Activated naive CD8-positive, alpha-beta T cell treated with anti-CD3 and anti-CD28 coated beads, Interleukin-2, amount 50 U/mL, for 24 hours (primary cell): Measurements from ENCODE around the gene PCDH10.

Source experiments
- ATAC-seq: fragments of 150-1000 bp; cut with Tn5 transposase; one replicate; pipeline ENCODE4 v1.10.0; 2021
- DNase-seq: peaks from one replicate; pipeline ENCODE4 v3.0.0; 2021
- H3K27ac Mint-ChIP-seq: one replicate; pipeline ENCODE4 v1.8.0; 2021; ENCODE audit warnings: mild to moderate bottlenecking, mixed read lengths
- H3K27me3 Mint-ChIP-seq: one replicate; pipeline ENCODE4 v1.8.0; 2021; ENCODE audit warnings: mixed read lengths
- H3K36me3 Mint-ChIP-seq: one replicate; pipeline ENCODE4 v1.8.0; 2021; ENCODE audit warnings: low read depth, mixed read lengths
- H3K4me1 Mint-ChIP-seq: one replicate; pipeline ENCODE4 v1.8.0; 2021; ENCODE audit warnings: mixed read lengths
- H3K4me3 Mint-ChIP-seq: one replicate; pipeline ENCODE4 v1.8.0; 2021; ENCODE audit warnings: mild to moderate bottlenecking, moderate library complexity, mixed read lengths
- H3K9me3 Mint-ChIP-seq: one replicate; pipeline ENCODE4 v1.8.0; 2021; ENCODE audit warnings: mixed read lengths

The PCDH10 gene

DNA sequence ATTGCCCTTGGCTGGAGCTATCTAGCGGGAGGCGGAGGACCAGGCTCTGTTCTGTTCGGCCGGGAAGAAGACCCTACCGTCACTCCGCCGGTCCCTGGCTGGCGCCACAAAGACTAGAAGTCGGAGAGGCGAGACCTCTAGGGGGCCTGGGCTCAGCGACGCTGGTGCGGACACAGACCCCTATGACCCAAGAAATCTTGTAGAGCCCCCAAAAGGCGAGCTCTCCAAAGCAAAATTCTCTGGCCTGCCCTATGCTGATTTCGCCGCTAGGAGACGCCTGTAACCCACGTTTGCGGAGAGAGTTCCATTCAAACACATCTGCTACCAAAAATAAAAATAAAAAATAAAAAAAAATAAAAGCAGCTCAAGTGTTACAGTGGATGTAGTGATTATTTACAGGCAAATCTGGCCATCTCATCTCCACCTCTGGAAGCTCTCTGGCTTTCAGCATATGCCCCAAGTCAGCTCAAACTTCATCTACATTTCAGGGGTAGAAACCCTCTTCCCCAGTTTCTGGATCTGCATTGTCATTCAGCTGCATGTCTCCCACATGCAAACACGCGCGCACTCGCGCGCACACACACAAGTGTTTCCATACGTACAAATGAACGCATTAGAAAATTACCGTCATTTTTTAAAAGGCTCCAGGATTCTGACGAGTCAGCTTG is 2.4 kb upstream of the PCDH10 start:
- Mint-ChIP-seq H3K27me3 (peaks cover 71% of the 10 kb centered on the region), H3K4me1 (peaks cover 22% of the 10 kb centered on the region), H3K9me3 (no peaks in the 10 kb centered on the region), H3K36me3 (peaks cover 8% of the 10 kb centered on the region), H3K27ac (no peak overlapping the region), H3K4me3 (no peak overlapping the region)
- no peak for ATAC-seq
- DNase-seq = peak; percentile 28

DNA sequence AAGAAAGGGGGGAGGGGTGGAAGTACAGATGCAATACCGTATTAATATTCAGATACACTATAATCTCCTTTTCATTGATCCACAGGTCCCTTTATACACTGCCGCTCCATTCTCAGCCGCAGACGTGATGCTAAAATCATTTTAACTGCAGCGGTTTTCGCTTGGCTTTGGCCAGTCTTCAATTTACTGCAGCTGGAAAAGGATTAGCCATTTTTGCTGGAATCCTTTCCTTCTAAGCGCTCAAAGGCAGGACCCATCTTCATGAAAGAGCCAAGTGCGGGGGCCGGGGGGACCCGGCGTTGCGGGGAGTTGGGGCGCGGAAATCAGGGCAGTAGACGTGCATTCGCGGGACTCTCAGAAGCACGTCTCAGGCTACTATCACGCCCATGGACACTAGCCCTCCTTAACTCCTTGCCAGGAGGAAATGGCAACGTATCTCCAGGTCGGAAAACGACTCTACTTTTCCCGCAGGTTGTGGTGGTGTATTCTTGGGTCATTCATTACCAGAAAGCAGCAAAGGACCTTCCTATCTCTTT is 1.7 kb upstream of the PCDH10 start:
- H3K4me1 Mint-ChIP-seq = peaks cover 22% of the 10 kb centered on the region
- DNase-seq = no peak
- no peak overlapping the region for H3K4me3 Mint-ChIP-seq
- H3K36me3 Mint-ChIP-seq = peaks cover 8% of the 10 kb centered on the region
- ATAC-seq = no peak
- H3K27ac Mint-ChIP-seq = no peak overlapping the region
- H3K9me3 Mint-ChIP-seq = no peaks in the 10 kb centered on the region
- H3K27me3 Mint-ChIP-seq = peaks cover 73% of the 10 kb centered on the region

DNA sequence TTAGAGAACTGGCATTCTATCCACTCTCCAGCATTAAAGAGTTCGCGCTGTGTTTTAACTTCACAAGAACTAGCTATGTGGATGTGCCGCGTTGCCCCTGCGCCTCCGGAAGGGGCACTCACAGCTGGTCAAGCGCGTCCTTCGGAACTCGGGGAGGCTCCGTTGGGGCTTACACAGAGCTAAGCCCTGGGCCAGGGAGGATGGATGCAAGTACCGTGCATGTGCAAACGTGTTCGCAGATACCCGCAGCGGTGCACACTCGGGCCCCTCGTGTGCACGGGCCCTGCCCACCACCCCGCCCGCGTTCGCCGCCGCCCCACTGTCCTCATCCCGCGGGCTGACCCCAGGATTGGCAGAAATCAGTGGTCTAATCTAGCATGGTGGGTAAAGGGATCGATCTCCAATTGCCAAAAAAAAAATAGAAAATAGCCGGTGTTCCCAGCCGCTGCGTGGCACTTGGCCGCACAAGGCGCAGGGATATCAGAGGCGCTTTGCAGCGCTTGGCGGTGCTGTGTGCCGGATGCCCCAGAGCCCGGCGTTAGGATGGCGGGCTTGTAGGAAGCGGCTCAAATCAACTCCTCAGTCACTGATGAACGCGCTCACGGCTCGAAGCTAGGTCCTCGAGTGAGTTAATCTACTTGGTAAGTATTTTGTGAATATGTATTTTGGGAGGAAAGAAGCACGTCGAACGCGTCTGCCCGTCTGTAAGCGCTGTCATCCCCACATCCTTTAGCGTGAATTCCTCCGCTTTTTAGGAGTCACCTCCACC is 989 bp upstream of the PCDH10 start:
- H3K36me3 Mint-ChIP-seq = peaks cover 8% of the 10 kb centered on the region
- ATAC-seq = no peak
- no peaks in the 10 kb centered on the region for H3K9me3 Mint-ChIP-seq
- H3K27me3 Mint-ChIP-seq = peaks cover 80% of the 10 kb centered on the region
- peak overlapping the region; percentile 67 for H3K4me3 Mint-ChIP-seq
- peaks cover 27% of the 10 kb centered on the region for H3K4me1 Mint-ChIP-seq
- H3K27ac Mint-ChIP-seq = peak overlapping the region; percentile 22
- no peak for DNase-seq

DNA sequence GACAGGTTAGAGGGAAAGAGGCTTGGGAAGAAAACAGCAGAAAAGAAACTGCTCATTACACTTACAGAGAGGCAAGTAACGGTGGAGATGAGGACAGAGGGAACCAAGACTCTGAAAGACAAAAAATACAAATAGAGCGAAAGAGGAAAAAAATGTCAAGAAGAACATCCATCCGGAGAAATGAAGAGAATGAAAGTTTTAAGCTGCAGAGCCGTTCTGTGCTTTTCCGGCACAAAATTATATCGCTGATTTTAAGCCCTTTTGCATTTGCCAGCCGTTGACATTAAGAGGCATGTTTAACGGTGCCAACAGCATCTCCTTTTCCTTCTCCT is 236 bp downstream of the PCDH10 start:
- peaks cover 78% of the 10 kb centered on the region for H3K27me3 Mint-ChIP-seq
- H3K4me1 Mint-ChIP-seq = peaks cover 27% of the 10 kb centered on the region
- ATAC-seq = no peak
- H3K36me3 Mint-ChIP-seq = peaks cover 8% of the 10 kb centered on the region
- H3K9me3 Mint-ChIP-seq = no peaks in the 10 kb centered on the region
- H3K4me3 Mint-ChIP-seq = peak overlapping the region; percentile 67
- no peak for DNase-seq
- no peak overlapping the region for H3K27ac Mint-ChIP-seq

DNA sequence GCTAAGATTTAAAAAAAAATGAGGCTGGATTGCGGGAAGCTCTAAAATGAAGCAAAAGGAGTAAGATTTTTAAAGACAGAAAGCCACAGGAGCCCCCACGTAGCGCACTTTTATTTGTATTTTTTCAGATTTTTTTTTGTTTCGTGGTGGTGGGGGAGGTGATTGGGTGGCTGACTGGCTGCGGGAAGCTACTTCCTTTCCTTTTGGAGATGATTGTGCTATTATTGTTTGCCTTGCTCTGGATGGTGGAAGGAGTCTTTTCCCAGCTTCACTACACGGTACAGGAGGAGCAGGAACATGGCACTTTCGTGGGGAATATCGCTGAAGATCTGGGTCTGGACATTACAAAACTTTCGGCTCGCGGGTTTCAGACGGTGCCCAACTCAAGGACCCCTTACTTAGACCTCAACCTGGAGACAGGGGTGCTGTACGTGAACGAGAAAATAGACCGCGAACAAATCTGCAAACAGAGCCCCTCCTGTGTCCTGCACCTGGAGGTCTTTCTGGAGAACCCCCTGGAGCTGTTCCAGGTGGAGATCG is 908 bp downstream of the PCDH10 start:
- peaks cover 77% of the 10 kb centered on the region for H3K27me3 Mint-ChIP-seq
- ATAC-seq (no peak), DNase-seq (no peak)
- H3K9me3 Mint-ChIP-seq = no peaks in the 10 kb centered on the region
- H3K36me3 Mint-ChIP-seq = peaks cover 8% of the 10 kb centered on the region
- no peak overlapping the region for H3K4me3 Mint-ChIP-seq
- no peak overlapping the region for H3K27ac Mint-ChIP-seq
- H3K4me1 Mint-ChIP-seq = peaks cover 27% of the 10 kb centered on the region

DNA sequence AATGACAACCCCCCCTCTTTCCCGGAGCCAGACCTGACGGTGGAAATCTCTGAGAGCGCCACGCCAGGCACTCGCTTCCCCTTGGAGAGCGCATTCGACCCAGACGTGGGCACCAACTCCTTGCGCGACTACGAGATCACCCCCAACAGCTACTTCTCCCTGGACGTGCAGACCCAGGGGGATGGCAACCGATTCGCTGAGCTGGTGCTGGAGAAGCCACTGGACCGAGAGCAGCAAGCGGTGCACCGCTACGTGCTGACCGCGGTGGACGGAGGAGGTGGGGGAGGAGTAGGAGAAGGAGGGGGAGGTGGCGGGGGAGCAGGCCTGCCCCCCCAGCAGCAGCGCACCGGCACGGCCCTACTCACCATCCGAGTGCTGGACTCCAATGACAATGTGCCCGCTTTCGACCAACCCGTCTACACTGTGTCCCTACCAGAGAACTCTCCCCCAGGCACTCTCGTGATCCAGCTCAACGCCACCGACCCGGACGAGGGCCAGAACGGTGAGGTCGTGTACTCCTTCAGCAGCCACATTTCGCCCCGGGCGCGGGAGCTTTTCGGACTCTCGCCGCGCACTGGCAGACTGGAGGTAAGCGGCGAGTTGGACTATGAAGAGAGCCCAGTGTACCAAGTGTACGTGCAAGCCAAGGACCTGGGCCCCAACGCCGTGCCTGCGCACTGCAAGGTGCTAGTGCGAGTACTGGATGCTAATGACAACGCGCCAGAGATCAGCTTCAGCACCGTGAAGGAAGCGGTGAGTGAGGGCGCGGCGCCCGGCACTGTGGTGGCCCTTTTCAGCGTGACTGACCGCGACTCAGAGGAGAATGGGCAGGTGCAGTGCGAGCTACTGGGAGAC is 1.6 kb downstream of the PCDH10 start:
- DNase-seq = no peak
- ATAC-seq = no peak
- Mint-ChIP-seq H3K27ac (no peak overlapping the region), H3K36me3 (peaks cover 8% of the 10 kb centered on the region), H3K27me3 (peaks cover 77% of the 10 kb centered on the region), H3K9me3 (no peaks in the 10 kb centered on the region), H3K4me3 (no peak overlapping the region), H3K4me1 (peaks cover 27% of the 10 kb centered on the region)

DNA sequence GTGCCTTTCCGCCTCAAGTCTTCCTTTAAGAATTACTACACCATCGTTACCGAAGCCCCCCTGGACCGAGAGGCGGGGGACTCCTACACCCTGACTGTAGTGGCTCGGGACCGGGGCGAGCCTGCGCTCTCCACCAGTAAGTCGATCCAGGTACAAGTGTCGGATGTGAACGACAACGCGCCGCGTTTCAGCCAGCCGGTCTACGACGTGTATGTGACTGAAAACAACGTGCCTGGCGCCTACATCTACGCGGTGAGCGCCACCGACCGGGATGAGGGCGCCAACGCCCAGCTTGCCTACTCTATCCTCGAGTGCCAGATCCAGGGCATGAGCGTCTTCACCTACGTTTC is 2.2 kb downstream of the PCDH10 start:
- Mint-ChIP-seq H3K36me3 (peaks cover 6% of the 10 kb centered on the region), H3K9me3 (no peaks in the 10 kb centered on the region), H3K4me3 (no peak overlapping the region), H3K27me3 (peaks cover 71% of the 10 kb centered on the region), H3K27ac (no peak overlapping the region), H3K4me1 (peaks cover 27% of the 10 kb centered on the region)
- DNase-seq (no peak), ATAC-seq (no peak)

DNA sequence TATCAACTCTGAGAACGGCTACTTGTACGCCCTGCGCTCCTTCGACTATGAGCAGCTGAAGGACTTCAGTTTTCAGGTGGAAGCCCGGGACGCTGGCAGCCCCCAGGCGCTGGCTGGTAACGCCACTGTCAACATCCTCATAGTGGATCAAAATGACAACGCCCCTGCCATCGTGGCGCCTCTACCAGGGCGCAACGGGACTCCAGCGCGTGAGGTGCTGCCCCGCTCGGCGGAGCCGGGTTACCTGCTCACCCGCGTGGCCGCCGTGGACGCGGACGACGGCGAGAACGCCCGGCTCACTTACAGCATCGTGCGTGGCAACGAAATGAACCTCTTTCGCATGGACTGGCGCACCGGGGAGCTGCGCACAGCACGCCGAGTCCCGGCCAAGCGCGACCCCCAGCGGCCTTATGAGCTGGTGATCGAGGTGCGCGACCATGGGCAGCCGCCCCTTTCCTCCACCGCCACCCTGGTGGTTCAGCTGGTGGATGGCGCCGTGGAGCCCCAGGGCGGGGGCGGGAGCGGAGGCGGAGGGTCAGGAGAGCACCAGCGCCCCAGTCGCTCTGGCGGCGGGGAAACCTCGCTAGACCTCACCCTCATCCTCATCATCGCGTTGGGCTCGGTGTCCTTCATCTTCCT is 2.7 kb downstream of the PCDH10 start:
- H3K9me3 Mint-ChIP-seq = no peaks in the 10 kb centered on the region
- peaks cover 67% of the 10 kb centered on the region for H3K27me3 Mint-ChIP-seq
- no peak overlapping the region for H3K4me3 Mint-ChIP-seq
- H3K27ac Mint-ChIP-seq = no peak overlapping the region
- H3K4me1 Mint-ChIP-seq = peaks cover 27% of the 10 kb centered on the region
- DNase-seq (no peak), ATAC-seq (no peak)
- H3K36me3 Mint-ChIP-seq = peaks cover 6% of the 10 kb centered on the region

DNA sequence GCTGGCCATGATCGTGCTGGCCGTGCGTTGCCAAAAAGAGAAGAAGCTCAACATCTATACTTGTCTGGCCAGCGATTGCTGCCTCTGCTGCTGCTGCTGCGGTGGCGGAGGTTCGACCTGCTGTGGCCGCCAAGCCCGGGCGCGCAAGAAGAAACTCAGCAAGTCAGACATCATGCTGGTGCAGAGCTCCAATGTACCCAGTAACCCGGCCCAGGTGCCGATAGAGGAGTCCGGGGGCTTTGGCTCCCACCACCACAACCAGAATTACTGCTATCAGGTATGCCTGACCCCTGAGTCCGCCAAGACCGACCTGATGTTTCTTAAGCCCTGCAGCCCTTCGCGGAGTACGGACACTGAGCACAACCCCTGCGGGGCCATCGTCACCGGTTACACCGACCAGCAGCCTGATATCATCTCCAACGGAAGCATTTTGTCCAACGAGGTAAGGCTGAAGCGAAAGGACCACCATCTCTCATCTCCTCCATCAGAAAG is 3.3 kb downstream of the PCDH10 start:
- Mint-ChIP-seq H3K27me3 (peaks cover 61% of the 10 kb centered on the region), H3K27ac (no peak overlapping the region)

DNA sequence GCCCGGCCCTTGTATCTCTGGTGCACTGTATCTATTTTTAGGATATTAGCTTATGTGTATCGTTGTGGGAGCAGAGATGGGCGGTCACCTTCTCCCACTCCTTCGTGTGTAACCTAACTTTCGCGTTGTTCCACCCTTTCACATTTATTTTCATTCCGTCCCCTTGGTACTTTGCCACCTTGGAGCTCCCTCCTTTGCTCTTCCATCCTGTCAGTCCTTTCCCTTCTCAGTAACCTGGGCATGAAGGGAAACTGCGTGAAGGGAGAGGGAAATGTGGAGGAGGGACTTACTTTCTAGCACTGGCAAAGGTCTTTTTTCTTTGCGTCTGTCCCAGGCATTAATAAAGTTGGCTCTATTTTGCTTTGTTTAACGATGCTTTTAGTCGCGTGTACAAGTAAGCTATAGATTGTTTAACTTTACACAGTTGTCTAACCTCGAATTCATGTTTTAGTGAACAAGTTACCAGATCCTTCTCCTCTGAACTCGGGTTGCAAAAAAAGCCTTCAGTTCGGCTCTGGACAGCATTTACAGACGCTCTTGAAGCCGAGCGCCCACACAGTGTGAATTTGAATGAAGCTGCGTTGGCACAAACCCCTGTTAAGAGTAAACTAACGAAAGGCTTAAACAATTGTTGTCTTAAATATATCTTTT is 3.9 kb downstream of the PCDH10 start:
- ATAC-seq = no peak
- Mint-ChIP-seq H3K9me3 (no peaks in the 10 kb centered on the region), H3K36me3 (peaks cover 6% of the 10 kb centered on the region), H3K4me1 (peaks cover 25% of the 10 kb centered on the region), H3K4me3 (no peak overlapping the region), H3K27me3 (peaks cover 56% of the 10 kb centered on the region), H3K27ac (no peak overlapping the region)
- no peak for DNase-seq

More for the DNA sequence above, 3.3 kb downstream of the PCDH10 start:
- H3K4me1 Mint-ChIP-seq = peaks cover 25% of the 10 kb centered on the region
- H3K4me3 Mint-ChIP-seq = no peak overlapping the region
- ATAC-seq (no peak), DNase-seq (no peak)
- H3K9me3 Mint-ChIP-seq = no peaks in the 10 kb centered on the region
- H3K36me3 Mint-ChIP-seq = peaks cover 6% of the 10 kb centered on the region

DNA sequence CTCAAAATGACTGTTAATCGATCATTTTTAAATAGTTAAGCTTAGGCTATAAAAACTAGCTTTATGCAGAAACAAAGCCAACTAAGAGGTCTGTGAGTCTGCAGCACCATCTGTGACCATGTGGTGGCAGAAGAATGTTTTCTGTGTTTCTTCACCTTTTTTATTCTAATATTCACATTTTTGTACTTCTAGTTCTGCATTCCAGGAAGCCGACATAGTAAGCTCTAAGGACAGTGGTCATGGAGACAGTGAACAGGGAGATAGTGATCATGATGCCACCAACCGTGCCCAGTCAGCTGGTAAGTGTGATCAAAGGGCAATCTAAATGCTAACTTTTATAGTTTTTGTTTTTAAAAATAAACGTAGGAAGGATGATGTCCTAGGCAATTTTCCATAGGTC is 5.6 kb downstream of the PCDH10 start:
- Mint-ChIP-seq H3K27ac (no peak overlapping the region), H3K4me3 (no peak overlapping the region), H3K4me1 (peaks cover 9% of the 10 kb centered on the region), H3K27me3 (peaks cover 39% of the 10 kb centered on the region), H3K9me3 (no peaks in the 10 kb centered on the region), H3K36me3 (no peaks in the 10 kb centered on the region)
- ATAC-seq (no peak), DNase-seq (no peak)

DNA sequence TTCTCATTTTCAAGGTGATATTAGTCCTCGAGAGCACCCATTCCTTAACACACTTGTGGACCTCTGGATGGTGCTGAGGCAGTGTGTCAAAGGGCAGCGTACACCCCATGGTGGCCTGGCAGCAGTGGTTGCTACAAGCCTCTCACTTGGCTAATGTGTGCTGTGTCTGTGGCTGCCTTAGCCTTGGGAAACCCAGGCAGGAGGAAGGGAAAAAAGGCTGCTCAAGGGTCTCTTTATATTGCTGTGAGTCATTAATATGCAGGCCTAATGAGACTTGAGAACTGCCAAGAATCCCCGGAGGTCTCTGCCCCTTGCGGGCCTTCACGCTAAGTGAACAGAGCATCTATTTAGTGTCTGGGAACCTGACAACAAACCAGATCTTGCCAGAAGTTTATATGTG is 7.0 kb downstream of the PCDH10 start:
- Mint-ChIP-seq H3K9me3 (no peaks in the 10 kb centered on the region), H3K4me3 (no peak overlapping the region), H3K27me3 (peaks cover 25% of the 10 kb centered on the region), H3K36me3 (no peaks in the 10 kb centered on the region), H3K4me1 (peaks cover 5% of the 10 kb centered on the region), H3K27ac (no peak overlapping the region)
- DNase-seq (no peak), ATAC-seq (no peak)

DNA sequence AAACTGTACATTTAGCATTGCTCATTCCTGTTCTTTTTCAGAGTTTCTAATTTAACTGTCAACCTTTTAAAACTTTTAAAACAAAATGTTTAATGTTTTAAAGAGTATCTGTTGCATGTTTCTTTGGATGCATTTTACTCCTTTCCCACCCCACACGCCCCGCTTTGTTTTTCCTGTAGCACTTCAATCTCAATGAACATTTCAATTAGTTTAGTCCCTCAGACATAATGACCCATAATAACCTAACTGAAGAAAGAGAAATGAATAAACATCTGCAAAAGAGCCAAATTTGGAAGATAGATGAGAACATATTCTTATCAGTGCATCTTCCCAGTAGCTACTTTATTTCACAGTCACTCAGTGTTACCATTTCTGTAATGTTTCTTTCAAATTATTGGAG is 7.5 kb downstream of the PCDH10 start:
- peaks cover 5% of the 10 kb centered on the region for H3K4me1 Mint-ChIP-seq
- H3K27ac Mint-ChIP-seq = no peak overlapping the region
- no peak overlapping the region for H3K4me3 Mint-ChIP-seq
- ATAC-seq = no peak
- H3K27me3 Mint-ChIP-seq = peaks cover 20% of the 10 kb centered on the region
- no peak for DNase-seq
- no peaks in the 10 kb centered on the region for H3K36me3 Mint-ChIP-seq
- H3K9me3 Mint-ChIP-seq = no peaks in the 10 kb centered on the region
